Measurements from ENCODE around the gene INSRR. TPM values are rescaled to one million over a fixed set of nuclear protein-coding genes. Genes with fewer than 3 reads are reported as not detected.

Gene INSRR
- total and polyA plus RNA-seq, 2 of the 8 experiments (the other 6 are each of a cell fraction or from before 2014, with no cell fraction given), result 0.02 TPM; not detected in 1

DNA sequence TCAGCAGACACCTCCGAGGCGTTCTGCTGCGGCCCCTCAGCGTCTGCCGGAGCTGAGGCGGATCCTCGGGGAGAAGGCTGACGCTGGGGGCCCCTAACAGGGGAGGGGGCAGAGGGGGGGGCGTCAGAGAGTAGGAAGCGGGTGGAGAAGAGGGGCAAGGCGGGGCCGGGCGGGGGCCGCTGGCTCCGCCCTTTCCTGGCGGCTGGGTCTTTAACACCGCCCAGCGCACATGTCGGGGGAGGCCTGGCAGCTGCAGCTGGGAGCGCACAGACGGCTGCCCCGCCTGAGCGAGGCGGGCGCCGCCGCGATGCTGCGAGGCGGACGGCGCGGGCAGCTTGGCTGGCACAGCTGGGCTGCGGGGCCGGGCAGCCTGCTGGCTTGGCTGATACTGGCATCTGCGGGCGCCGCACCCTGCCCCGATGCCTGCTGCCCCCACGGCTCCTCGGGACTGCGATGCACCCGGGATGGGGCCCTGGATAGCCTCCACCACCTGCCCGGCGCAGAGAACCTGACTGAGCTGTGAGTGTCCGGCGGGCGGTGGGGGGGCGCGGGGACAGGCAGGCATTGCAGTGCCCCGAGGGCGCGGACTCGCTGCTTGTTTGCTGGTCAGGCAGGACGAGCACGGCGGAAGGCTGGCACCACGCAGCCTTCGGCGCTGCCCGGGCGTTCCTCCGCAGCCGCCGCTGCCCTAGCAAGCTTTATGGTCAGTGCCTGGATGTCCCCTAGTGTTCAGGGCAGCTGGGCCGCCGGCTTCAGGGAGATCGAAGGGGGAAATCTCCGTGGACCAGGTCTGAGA is 1.9 kb upstream of the INSRR start, which contains the start of gene NTRK1:
NTRK1 (plus strand) TSS at position 238 of the 796 bp plus-strand sequence; CDS start at position 308, 70 bp downstream.
- H3K23ac ChIP-seq (ENCODE audit: insufficient read length), result no peak within 1 kb of the TSS
- no peak within 1 kb of the TSS for H3K9ac ChIP-seq (replicated peaks in 1 of 4; ENCODE audit: extremely low read depth in 1 of 4, low read depth in 3 of 4, low read length in 3 of 4)
- H3K4me3 ChIP-seq (ENCODE audit: extremely low read depth in 1 of 4, insufficient read depth in 2 of 4, low read depth in 3 of 4, low read length in 4 of 4), result peak within 1 kb of the TSS; percentile 31 to 62 (median 58)

More for the DNA sequence above, 1.9 kb upstream of the INSRR start, which contains the start of gene NTRK1:
- H3K4ac ChIP-seq (replicated peaks; ENCODE audit: insufficient read length, low read depth, low read length), result no peak within 1 kb of the TSS
- no peak within 1 kb of the TSS for H3K56ac ChIP-seq (replicated peaks; ENCODE audit: insufficient read length, low read depth, low read length)
- peaks cover 55 to 87% (median 84%) of the 10 kb centered on the region in 4 experiments for H3K27me3 ChIP-seq (replicated peaks in 1 of 4; ENCODE audit: control insufficient read depth in 3 of 4, extremely low read depth in 1 of 4, insufficient read depth in 3 of 4, low read length in 3 of 4)
- no peak within 1 kb of the TSS; the same call in none of the 2 replicates for H3K18ac ChIP-seq (ENCODE audit: extremely low read depth, low read length)
- no peak within 1 kb of the TSS for H2BK120ac ChIP-seq (replicated peaks; ENCODE audit: low read depth, low read length)
- H4K8ac ChIP-seq (ENCODE audit: extremely low read depth, insufficient read depth, low read length), result no peak within 1 kb of the TSS
- no peak within 1 kb of the TSS for H4K91ac ChIP-seq (replicated peaks; ENCODE audit: insufficient read length, low read length)
- no peak within 1 kb of the TSS for H3K27ac ChIP-seq (ENCODE audit: low read depth, low read length)
- peaks cover 0 to 2% (median 0%) of the 10 kb centered on the region in 4 experiments; a peak in 1 of 8 replicates for H3K36me3 ChIP-seq (ENCODE audit: control insufficient read depth in 2 of 4, insufficient read depth in 4 of 4, low read length in 3 of 4)
- peak in 1 of 2 experiments; percentile 72 for DNase-seq (ENCODE audit: low read depth in 1 of 2, low spot score in 2 of 2)
- no peak within 1 kb of the TSS for H2BK15ac ChIP-seq (ENCODE audit: low read length)
- no peak within 1 kb of the TSS for H2BK20ac ChIP-seq (ENCODE audit: low read length)
- H2AFZ ChIP-seq (ENCODE audit: low read length), result peak within 1 kb of the TSS; percentile 66; the same call in 1 of the 2 replicates
- no peak for FAIRE-seq
- no peaks in the 10 kb centered on the region for H3K9me3 ChIP-seq (ENCODE audit: insufficient read depth in 2 of 2, low read depth in 1 of 2, low read length in 1 of 2)
- H3K79me1 ChIP-seq (ENCODE audit: low read depth, low read length), result no peaks in the 10 kb centered on the region
- no peaks in the 10 kb centered on the region for H3K79me2 ChIP-seq (ENCODE audit: control insufficient read depth in 1 of 2, insufficient read depth in 2 of 2, low read length in 2 of 2)
- peaks cover 19% of the 10 kb centered on the region; the same call in 1 of the 2 replicates for H3K23me2 ChIP-seq (ENCODE audit: low read depth, low read length)
- POLR2A ChIA-PET (ENCODE audit: partially characterized antibody), result interaction anchor here (0.7 to 2.5 kb wide), 18 partner anchors 12 to 169 kb away, joined by 3 to 7 read pairs (median 3); partner anchors contain the start of genes MRPL24 and PRCC
- CTCF ChIA-PET (ENCODE audit: partially characterized antibody), result interaction anchor here (0.6 to 25.2 kb wide), 37 partner anchors 11 to 966 kb away, joined by 3 to 719 read pairs (median 6); partner anchors contain the start of genes CRABP2, HDGF, ISG20L2 and LRRC71
- H2AK5ac ChIP-seq (ENCODE audit: low read depth, low read length), result no peak within 1 kb of the TSS
- H3K14ac ChIP-seq (ENCODE audit: insufficient read length), result no peak within 1 kb of the TSS
- peak within 1 kb of the TSS; percentile 73 to 94 for H3K4me2 ChIP-seq (ENCODE audit: insufficient read depth in 1 of 2, low read depth in 2 of 2, low read length in 2 of 2)
- peaks cover 0 to 15% (median 9%) of the 10 kb centered on the region in 4 experiments; a peak in 6 of 7 replicates for H3K4me1 ChIP-seq (replicated peaks in 1 of 4; ENCODE audit: control insufficient read depth in 3 of 4, insufficient read depth in 4 of 4, low read length in 3 of 4)
- WGBS, 2 experiments (ENCODE audit: extremely low coverage in 1 of 2, insufficient coverage in 1 of 2, insufficient read length in 1 of 2, insufficient replicate concordance in 2 of 2, low coverage in 1 of 2, low lambda C conversion rate in 2 of 2, missing lambda C conversion rate in 1 of 2), result 11% methylated on average over 54 of the region's 69 CpGs; no CpG with 5 or more reads in 1 of the 2 experiments
- H2BK12ac ChIP-seq (ENCODE audit: low read depth, low read length), result no peak within 1 kb of the TSS
- TF ChIP-seq SUZ12 (IDR thresholded peaks at IDR 0.05; ENCODE audit: low read length) (peak; percentile 64), KDM1A (IDR thresholded peaks at IDR 0.05; ENCODE audit: borderline replicate concordance, low read length) (no peak), TCF12 (IDR thresholded peaks at IDR 0.05; ENCODE audit: low read depth, low read length) (0 out of 2 replicates have a peak, but pooled peaks have one; percentile 65), SIN3A (conservative IDR thresholded peaks at IDR 0.05 in 1 of 2, IDR thresholded peaks at IDR 0.05 in 1 of 2; ENCODE audit: low read depth in 1 of 2, low read length in 2 of 2) (0 out of 4 replicates have a peak, but pooled peaks of 1 of the 2 experiments have one; percentile 1), EZH2 (IDR thresholded peaks at IDR 0.05; ENCODE audit: low read depth, low read length, severe bottlenecking) (peak; percentile 83), TEAD4 (IDR thresholded peaks at IDR 0.05; ENCODE audit: low read depth, low read length) (no peak)
- TF ChIP-seq, protein P1, sequence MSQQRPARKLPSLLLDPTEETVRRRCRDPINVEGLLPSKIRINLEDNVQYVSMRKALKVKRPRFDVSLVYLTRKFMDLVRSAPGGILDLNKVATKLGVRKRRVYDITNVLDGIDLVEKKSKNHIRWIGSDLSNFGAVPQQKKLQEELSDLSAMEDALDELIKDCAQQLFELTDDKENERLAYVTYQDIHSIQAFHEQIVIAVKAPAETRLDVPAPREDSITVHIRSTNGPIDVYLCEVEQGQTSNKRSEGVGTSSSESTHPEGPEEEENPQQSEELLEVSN (IDR thresholded peaks at IDR 0.05), result peak; percentile 64
- TF ChIP-seq, protein P2, sequence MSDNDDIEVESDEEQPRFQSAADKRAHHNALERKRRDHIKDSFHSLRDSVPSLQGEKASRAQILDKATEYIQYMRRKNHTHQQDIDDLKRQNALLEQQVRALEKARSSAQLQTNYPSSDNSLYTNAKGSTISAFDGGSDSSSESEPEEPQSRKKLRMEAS (IDR thresholded peaks at IDR 0.05), result peak; percentile 86
- no peak within 1 kb of the TSS for H4K5ac ChIP-seq (ENCODE audit: insufficient read length, low read depth, low read length)
- no peak within 1 kb of the TSS for H2BK5ac ChIP-seq (ENCODE audit: low read depth, low read length)
- peaks cover 1 to 10% of the 10 kb centered on the region in 2 experiments for H4K20me1 ChIP-seq (replicated peaks in 1 of 2; ENCODE audit: control insufficient read depth in 1 of 2, insufficient read depth in 2 of 2, low read length in 2 of 2)
